Keratinocyte (primary cell): ENCODE results near the gene EHMT1. TPM values are rescaled to one million over a fixed set of nuclear protein-coding genes. Genes with fewer than 3 reads are reported as not detected.

ENCODE experiments used
- DNase-seq: peaks from one replicate; pipeline ENCODE4 v3.0.0-alpha.2; 2011; ENCODE audit warnings: low read depth, missing footprints, low spot score
- FAIRE-seq: peaks from 2 replicates; lab custom pipeline; 2011; peaks lifted over from hg19 to GRCh38; lab: Jason Lieb, UNC
- H2AFZ ChIP-seq: 2 replicates; pipeline ENCODE4 v1.6.0; 2012; ENCODE audit warnings: low read length, control low read depth, inconsistent platforms; ENCODE audit not compliant: control insufficient read depth
- H3K27ac ChIP-seq: 2 replicates; pipeline ENCODE4 v1.5.1; 2011; ENCODE audit warnings: low read length; ENCODE audit not compliant: control insufficient read depth, insufficient read depth
- H3K27me3 ChIP-seq: 3 replicates; pipeline ENCODE4 v1.6.0; 2011; ENCODE audit warnings: low read length; ENCODE audit not compliant: control insufficient read depth, insufficient read depth; ENCODE audit errors: extremely low read depth
- H3K36me3 ChIP-seq, 2 experiments: 2 replicates in 1 of 2; 3 replicates in 1 of 2; pipeline ENCODE4 v1.5.1; 2011; ENCODE audit warnings: low read length in 2 of 2, mild to moderate bottlenecking in 1 of 2; ENCODE audit not compliant: control insufficient read depth in 2 of 2, insufficient read depth in 2 of 2; ENCODE audit errors: extremely low read depth in 1 of 2
- H3K4me1 ChIP-seq: 3 replicates; pipeline ENCODE4 v1.5.1; 2011; ENCODE audit warnings: low read length; ENCODE audit not compliant: control insufficient read depth, insufficient read depth; ENCODE audit errors: extremely low read depth
- H3K4me2 ChIP-seq: 3 replicates; pipeline ENCODE4 v1.6.0; 2011; ENCODE audit warnings: low read depth, low read length; ENCODE audit not compliant: control insufficient read depth, insufficient read depth; ENCODE audit errors: extremely low read depth
- H3K4me3 ChIP-seq, 3 experiments: fragments of 200-600 bp in 1 of 3; sonication (generic) in 1 of 3; 2 replicates in 2 of 3; 3 replicates in 1 of 3; pipeline ENCODE4 v1.5.1; 2011 to 2016; ENCODE audit warnings: low read length in 3 of 3, mild to moderate bottlenecking in 3 of 3, control low read depth in 2 of 3, inconsistent platforms in 1 of 3, low read depth in 1 of 3, mixed read lengths in 1 of 3, mixed run types in 1 of 3, moderate library complexity in 1 of 3; ENCODE audit not compliant: control insufficient read depth in 2 of 3, insufficient read depth in 2 of 3; ENCODE audit errors: extremely low read depth in 1 of 3
- H3K79me2 ChIP-seq: 2 replicates; pipeline ENCODE4 v1.6.0; 2012; ENCODE audit warnings: low read length; ENCODE audit not compliant: control insufficient read depth, insufficient read depth
- H3K9ac ChIP-seq: 3 replicates; pipeline ENCODE4 v1.6.0; 2011; ENCODE audit warnings: low read length; ENCODE audit not compliant: control insufficient read depth, insufficient read depth; ENCODE audit errors: extremely low read depth
- H3K9me1 ChIP-seq: 3 replicates; pipeline ENCODE4 v1.6.0; 2011; ENCODE audit warnings: low read length; ENCODE audit not compliant: control insufficient read depth, insufficient read depth; ENCODE audit errors: extremely low read depth
- H3K9me3 ChIP-seq: 2 replicates; pipeline ENCODE4 v1.5.1; 2012; ENCODE audit warnings: low read depth, low read length; ENCODE audit not compliant: control insufficient read depth
- H4K20me1 ChIP-seq: 3 replicates; pipeline ENCODE4 v1.6.0; 2011; ENCODE audit warnings: low read length; ENCODE audit not compliant: control insufficient read depth, insufficient read depth; ENCODE audit errors: extremely low read depth
- EZH2 ChIP-seq: IDR thresholded peaks from one replicate; pipeline ENCODE4 v1.6.1; 2012; ENCODE audit warnings: inconsistent platforms, mild to moderate bottlenecking, low read length, moderate library complexity
- dilution Hi-C: fragments of 300-500 bp; cut with MboI; formaldehyde crosslinking; loops from one replicate; pipeline ENCODE4 v1.7.0; 2020; ENCODE audit warnings: low sequenced_read_pairs; ENCODE audit not compliant: extremely low pct_ligation_motif_present
- polyA plus RNA-seq, 5 experiments: library from polyadenylated mRNA; depleted of rRNA in 3 of 5; stranded (reverse) in 3 of 5; stranded (forward) in 1 of 5; unstranded in 1 of 5; fragments of >200 nt; gene quantifications; 1 replicate in 1 of 5; 2 replicates in 3 of 5; 3 replicates in 1 of 5; pipeline versions ENCODE4 v1.2.1 to v1.2.3, GENCODE V29; 2011 to 2012; ENCODE audit warnings: missing spikeins in 2 of 5, low read depth in 1 of 5, low replicate concordance in 1 of 5
- TF ChIP-seq, protein P1 (sequence below), 3 experiments: IDR thresholded peaks in 1 of 3; conservative IDR thresholded peaks in 1 of 3; optimal IDR thresholded peaks in 1 of 3; 2 replicates in 2 of 3; 3 replicates in 1 of 3; pipeline versions ENCODE3 to v1.5.1; 2011; ENCODE audit warnings: low read length in 3 of 3, mild to moderate bottlenecking in 3 of 3, moderate library complexity in 2 of 3, control low read depth in 1 of 3, inconsistent platforms in 1 of 3; ENCODE audit not compliant: insufficient read depth in 2 of 3; ENCODE audit errors: extremely low read depth in 1 of 3

EHMT1 gene
- polyA plus RNA-seq, 1 donor (not counting 4 experiments of a cell fraction or from before 2014, with no cell fraction given): 25.9 TPM

DNA sequence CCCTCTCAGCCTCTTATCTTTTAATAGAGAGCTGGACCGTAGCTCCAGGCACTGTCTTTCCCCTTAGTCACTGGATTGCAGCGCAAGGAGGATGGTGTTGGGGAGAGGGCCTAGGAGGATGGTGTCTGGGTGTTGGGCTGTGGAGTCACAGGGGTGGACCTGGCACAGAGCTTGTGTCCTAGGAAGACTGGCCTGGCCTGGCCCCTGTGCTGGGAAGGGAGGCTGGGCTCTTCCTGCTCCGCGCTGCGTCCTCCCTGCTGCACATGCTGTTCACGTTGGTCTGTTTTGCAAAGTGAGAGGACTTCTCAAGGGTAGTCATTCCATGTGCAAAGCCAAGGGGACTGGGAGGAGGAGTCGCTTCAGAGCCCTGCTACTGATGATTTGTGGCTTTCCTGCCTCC is 123.9 kb downstream of the EHMT1 start:
- dilution Hi-C loops: no loop called here
- no peak for TF ChIP-seq EZH2
- TF ChIP-seq, protein P1, sequence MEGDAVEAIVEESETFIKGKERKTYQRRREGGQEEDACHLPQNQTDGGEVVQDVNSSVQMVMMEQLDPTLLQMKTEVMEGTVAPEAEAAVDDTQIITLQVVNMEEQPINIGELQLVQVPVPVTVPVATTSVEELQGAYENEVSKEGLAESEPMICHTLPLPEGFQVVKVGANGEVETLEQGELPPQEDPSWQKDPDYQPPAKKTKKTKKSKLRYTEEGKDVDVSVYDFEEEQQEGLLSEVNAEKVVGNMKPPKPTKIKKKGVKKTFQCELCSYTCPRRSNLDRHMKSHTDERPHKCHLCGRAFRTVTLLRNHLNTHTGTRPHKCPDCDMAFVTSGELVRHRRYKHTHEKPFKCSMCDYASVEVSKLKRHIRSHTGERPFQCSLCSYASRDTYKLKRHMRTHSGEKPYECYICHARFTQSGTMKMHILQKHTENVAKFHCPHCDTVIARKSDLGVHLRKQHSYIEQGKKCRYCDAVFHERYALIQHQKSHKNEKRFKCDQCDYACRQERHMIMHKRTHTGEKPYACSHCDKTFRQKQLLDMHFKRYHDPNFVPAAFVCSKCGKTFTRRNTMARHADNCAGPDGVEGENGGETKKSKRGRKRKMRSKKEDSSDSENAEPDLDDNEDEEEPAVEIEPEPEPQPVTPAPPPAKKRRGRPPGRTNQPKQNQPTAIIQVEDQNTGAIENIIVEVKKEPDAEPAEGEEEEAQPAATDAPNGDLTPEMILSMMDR (optimal IDR thresholded peaks at IDR 0.05 in 1 of 3, IDR thresholded peaks at IDR 0.05 in 1 of 3, conservative IDR thresholded peaks at IDR 0.05 in 1 of 3; ENCODE audit: extremely low read depth in 1 of 3, insufficient read depth in 2 of 3, low read length in 3 of 3): no peak
- no peaks in the 10 kb centered on the region for H3K9me3 ChIP-seq
- H3K27me3 ChIP-seq: no peaks in the 10 kb centered on the region
- no peaks in the 10 kb centered on the region for H4K20me1 ChIP-seq
- H3K9me1 ChIP-seq: no peaks in the 10 kb centered on the region
- H3K36me3 ChIP-seq: peaks cover 21 to 30% of the 10 kb centered on the region in 2 experiments
- DNase-seq (no peak), FAIRE-seq (no peak)
- no peak overlapping the region for H3K4me3 ChIP-seq
- no peaks in the 10 kb centered on the region for H3K4me1 ChIP-seq
- no peak overlapping the region for H3K9ac ChIP-seq
- H3K4me2 ChIP-seq: no peak overlapping the region
- no peak overlapping the region for H2AFZ ChIP-seq
- H3K79me2 ChIP-seq: peaks cover 3% of the 10 kb centered on the region
- H3K27ac ChIP-seq: no peak overlapping the region

DNA sequence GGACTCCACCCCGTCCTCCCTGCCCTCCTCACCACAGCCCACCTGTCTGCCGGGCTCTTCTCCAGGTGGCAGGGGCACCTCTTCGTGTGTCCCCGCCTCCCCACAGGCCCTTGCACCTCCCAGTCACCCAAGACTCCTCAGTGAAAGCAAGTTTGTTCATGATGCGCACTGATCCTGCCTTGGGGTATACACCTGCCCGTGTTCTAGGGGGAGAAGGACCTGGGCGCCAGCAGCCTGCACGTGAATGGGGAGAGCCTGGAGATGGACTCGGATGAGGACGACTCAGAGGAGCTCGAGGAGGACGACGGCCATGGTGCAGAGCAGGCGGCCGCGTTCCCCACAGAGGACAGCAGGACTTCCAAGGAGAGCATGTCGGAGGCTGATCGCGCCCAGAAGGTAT is 124.9 kb downstream of the EHMT1 start:
- Histone ChIP-seq H3K4me2 (no peak overlapping the region), H3K9me3 (no peaks in the 10 kb centered on the region), H4K20me1 (no peaks in the 10 kb centered on the region), H3K9ac (no peak overlapping the region), H3K27me3 (no peaks in the 10 kb centered on the region), H3K79me2 (peaks cover 6% of the 10 kb centered on the region), H3K4me3 (no peak overlapping the region), H3K27ac (no peak overlapping the region), H2AFZ (no peak overlapping the region), H3K4me1 (no peaks in the 10 kb centered on the region), H3K9me1 (no peaks in the 10 kb centered on the region), H3K36me3 (peaks cover 24 to 38% of the 10 kb centered on the region in 2 experiments)
- no peak for TF ChIP-seq EZH2
- TF ChIP-seq, protein P1 (optimal IDR thresholded peaks at IDR 0.05 in 1 of 3, IDR thresholded peaks at IDR 0.05 in 1 of 3, conservative IDR thresholded peaks at IDR 0.05 in 1 of 3; ENCODE audit: extremely low read depth in 1 of 3, insufficient read depth in 2 of 3, low read length in 3 of 3): no peak
- DNase-seq (no peak), FAIRE-seq (no peak)
- dilution Hi-C loops: no loop called here
